ENCODE measurements around the gene GAS2L2. TPM values are rescaled to one million over a fixed set of nuclear protein-coding genes. Genes with fewer than 3 reads are reported as not detected.

GAS2L2 gene
- total RNA-seq, 1 donor from 2014 or later: 0.07 TPM

DNA sequence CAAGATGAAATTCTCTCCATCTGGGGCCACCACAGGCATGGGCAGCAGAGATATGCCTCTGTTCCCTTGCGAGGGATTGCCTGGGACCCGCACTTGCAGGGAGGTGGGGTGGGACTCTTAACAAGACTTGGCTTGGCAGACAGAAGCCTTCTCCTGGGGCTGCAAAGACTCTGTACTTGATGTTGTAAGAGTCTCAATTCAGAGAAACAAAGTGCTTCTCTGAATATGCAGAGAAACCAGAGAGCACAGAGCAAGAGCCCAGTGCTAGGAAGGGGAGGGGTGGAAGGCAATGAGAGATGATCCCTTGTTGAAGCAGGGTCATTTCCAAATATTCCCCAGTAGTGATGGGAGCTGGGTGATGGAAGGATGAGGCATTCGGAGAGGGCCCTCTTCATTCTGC, 40.2 kb upstream of the GAS2L2 start:
- Histone ChIP-seq H3K9ac (ENCODE audit: low read length) (no peak overlapping the region), H3K4me2 (ENCODE audit: low read length) (no peak overlapping the region), H3K36me3 (ENCODE audit: insufficient read depth, low read length) (no peaks in the 10 kb centered on the region), H3K27ac (ENCODE audit: low read depth, low read length) (no peak overlapping the region), H3K4me3 (ENCODE audit: insufficient read depth, low read depth, low read length) (no peak overlapping the region), H3K4me1 (ENCODE audit: insufficient read depth, low read length) (peaks cover 18% of the 10 kb centered on the region), H2AFZ (ENCODE audit: low read depth, low read length) (no peak overlapping the region), H4K20me1 (ENCODE audit: insufficient read depth, low read length) (no peaks in the 10 kb centered on the region), H3K27me3 (ENCODE audit: insufficient read depth, low read length) (peaks cover 31% of the 10 kb centered on the region), H3K79me2 (ENCODE audit: insufficient read depth, low read length) (no peaks in the 10 kb centered on the region), H3K9me3 (ENCODE audit: insufficient read depth, low read depth, low read length) (no peaks in the 10 kb centered on the region)
- TF ChIP-seq EZH2 (IDR thresholded peaks at IDR 0.05; ENCODE audit: insufficient read depth, low read length): no peak
- no peak for TF ChIP-seq CTCF (IDR thresholded peaks at IDR 0.05; ENCODE audit: insufficient read depth, low read depth, low read length)
- Mint-ChIP-seq H3K27me3 (ENCODE audit: low read depth, unreplicated experiment) (peaks cover 57% of the 10 kb centered on the region), H3K9me3 (ENCODE audit: unreplicated experiment) (no peaks in the 10 kb centered on the region), H3K36me3 (ENCODE audit: low read depth, unreplicated experiment) (no peaks in the 10 kb centered on the region), H3K4me1 (ENCODE audit: low read depth, unreplicated experiment) (peaks cover 14% of the 10 kb centered on the region), H3K27ac (ENCODE audit: unreplicated experiment) (no peak overlapping the region), H3K4me3 (ENCODE audit: unreplicated experiment) (no peak overlapping the region)
- DNase-seq (ENCODE audit: low read depth) (no peak), FAIRE-seq (no peak)

- no peaks in the 10 kb centered on the region for H3K79me2 ChIP-seq (ENCODE audit: insufficient read depth, low read length)
These were observed 38.8 kb upstream of the GAS2L2 start for GRCh38 chr17:35791681-35792350.

More at GRCh38 chr17:35791681-35792350, 38.8 kb upstream of the GAS2L2 start:
- H3K9me3 Mint-ChIP-seq (ENCODE audit: unreplicated experiment): no peaks in the 10 kb centered on the region
- TF ChIP-seq CTCF (IDR thresholded peaks at IDR 0.05; ENCODE audit: insufficient read depth, low read depth, low read length): no peak
- no peak for TF ChIP-seq EZH2 (IDR thresholded peaks at IDR 0.05; ENCODE audit: insufficient read depth, low read length)
- no peaks in the 10 kb centered on the region for H3K36me3 Mint-ChIP-seq (ENCODE audit: low read depth, unreplicated experiment)
- peaks cover 43% of the 10 kb centered on the region for H3K27me3 Mint-ChIP-seq (ENCODE audit: low read depth, unreplicated experiment)
- H3K27me3 ChIP-seq (ENCODE audit: insufficient read depth, low read length): peaks cover 24% of the 10 kb centered on the region
- H3K9ac ChIP-seq (ENCODE audit: low read length): no peak overlapping the region
- no peak overlapping the region for H3K27ac Mint-ChIP-seq (ENCODE audit: unreplicated experiment)
- H3K9me3 ChIP-seq (ENCODE audit: insufficient read depth, low read depth, low read length): no peaks in the 10 kb centered on the region
- no peaks in the 10 kb centered on the region for H4K20me1 ChIP-seq (ENCODE audit: insufficient read depth, low read length)
- no peak overlapping the region for H2AFZ ChIP-seq (ENCODE audit: low read depth, low read length)
- peaks cover 29% of the 10 kb centered on the region for H3K4me1 ChIP-seq (ENCODE audit: insufficient read depth, low read length)
- no peak overlapping the region for H3K4me3 Mint-ChIP-seq (ENCODE audit: unreplicated experiment)
- no peak for DNase-seq (ENCODE audit: low read depth)
- no peak overlapping the region for H3K4me2 ChIP-seq (ENCODE audit: low read length)
- no peak overlapping the region for H3K27ac ChIP-seq (ENCODE audit: low read depth, low read length)
- no peak overlapping the region for H3K4me3 ChIP-seq (ENCODE audit: insufficient read depth, low read depth, low read length)
- no peak for FAIRE-seq
- H3K4me1 Mint-ChIP-seq (ENCODE audit: low read depth, unreplicated experiment): peaks cover 23% of the 10 kb centered on the region
- no peaks in the 10 kb centered on the region for H3K36me3 ChIP-seq (ENCODE audit: insufficient read depth, low read length)

All from astrocyte (in vitro differentiated cells and primary cell).